GM19351 (cell line): ENCODE results near the gene PTRHD1.
"Not testable (repeated sequence)": the region's sequence is repeated elsewhere in the genome, so short reads cannot be mapped to it uniquely, and the experiment has no call there.

Source experiments
- ATAC-seq: cut with Tn5 transposase; IDR thresholded peaks from one replicate; pipeline ENCODE4 v1.9.1; 2021; ENCODE audit warnings: mild to moderate bottlenecking, moderate library complexity; ENCODE audit not compliant: unreplicated experiment

PTRHD1 gene

GRCh38 chr2:24813691-24814137 lies 20.5 kb upstream of the PTRHD1 start:
- ATAC-seq: no peak

- no peak for ATAC-seq
Measured at GRCh38 chr2:24809316-24810007, 16.3 kb upstream of the PTRHD1 start.

GRCh38 chr2:24806661-24807036 lies 13.5 kb upstream of the PTRHD1 start:
- ATAC-seq: no peak

- not testable (repeated sequence) for ATAC-seq
Measured at GRCh38 chr2:24805811-24806660, 12.8 kb upstream of the PTRHD1 start.

GRCh38 chr2:24800487-24800886 lies 7.3 kb upstream of the PTRHD1 start:
- ATAC-seq: not testable (repeated sequence)

GRCh38 chr2:24797644-24798043 lies 4.5 kb upstream of the PTRHD1 start:
- ATAC-seq: no peak

- no peak for ATAC-seq
Measured at GRCh38 chr2:24793761-24794435, 707 bp upstream of the PTRHD1 start.

- peak; percentile 32 for ATAC-seq
Measured at GRCh38 chr2:24792542-24792873, 683 bp downstream of the PTRHD1 start.

- ATAC-seq: no peak
Measured at GRCh38 chr2:24791452-24791851, 1.7 kb downstream of the PTRHD1 start.

GRCh38 chr2:24788816-24789215 lies 4.4 kb downstream of the PTRHD1 start:
- ATAC-seq: no peak

- ATAC-seq: no peak
Measured at GRCh38 chr2:24787532-24787931, 5.7 kb downstream of the PTRHD1 start.

- peak; percentile 96 for ATAC-seq
Measured at GRCh38 chr2:24785671-24786321, 7.4 kb downstream of the PTRHD1 start.

GRCh38 chr2:24783641-24784040 lies 9.6 kb downstream of the PTRHD1 start:
- ATAC-seq: no peak

GRCh38 chr2:24779116-24779515 lies 14.1 kb downstream of the PTRHD1 start:
- ATAC-seq: no peak

GRCh38 chr2:24774373-24774772 lies 18.8 kb downstream of the PTRHD1 start:
- ATAC-seq: no peak

GRCh38 chr2:24771764-24772586 lies 21.2 kb downstream of the PTRHD1 start:
- no peak for ATAC-seq

GRCh38 chr2:24771061-24771460 lies 22.1 kb downstream of the PTRHD1 start:
- ATAC-seq: no peak

- no peak for ATAC-seq
Measured at GRCh38 chr2:24768601-24769000, 24.6 kb downstream of the PTRHD1 start.

- no peak for ATAC-seq
Measured at GRCh38 chr2:24768013-24768412, 25.2 kb downstream of the PTRHD1 start.

GRCh38 chr2:24766609-24767008 lies 26.6 kb downstream of the PTRHD1 start:
- no peak for ATAC-seq
